IPS-15b (cell line): ENCODE measurements around the gene ITGB1BP1.

Experiments
- H3K27me3 ChIP-seq: one replicate; pipeline ENCODE4 v1.6.1; 2013; ENCODE audit warnings: low read length; ENCODE audit not compliant: control insufficient read depth, insufficient read depth
- H3K36me3 ChIP-seq: one replicate; pipeline ENCODE4 v1.6.1; 2013; ENCODE audit warnings: low read length; ENCODE audit not compliant: control insufficient read depth, insufficient read depth
- H3K4me1 ChIP-seq: one replicate; pipeline ENCODE4 v1.6.1; 2013; ENCODE audit warnings: mild to moderate bottlenecking, low read length; ENCODE audit not compliant: control insufficient read depth, insufficient read depth
- H3K4me3 ChIP-seq: one replicate; pipeline ENCODE4 v1.5.1; 2013; ENCODE audit warnings: low read depth, low read length
- H3K9ac ChIP-seq: one replicate; pipeline ENCODE4 v1.6.1; 2013; ENCODE audit warnings: low read depth, mild to moderate bottlenecking, low read length
- H3K9me3 ChIP-seq: one replicate; pipeline ENCODE4 v1.6.1; 2013; ENCODE audit warnings: mild to moderate bottlenecking, low read length; ENCODE audit not compliant: control insufficient read depth, insufficient read depth

The ITGB1BP1 gene

GRCh38 chr2:9451231-9451630, 27.9 kb upstream of the ITGB1BP1 start:
- H3K9me3 ChIP-seq, result no peaks in the 10 kb centered on the region
- no peak overlapping the region for H3K9ac ChIP-seq
- peaks cover 24% of the 10 kb centered on the region for H3K36me3 ChIP-seq
- H3K27me3 ChIP-seq, result no peaks in the 10 kb centered on the region
- H3K4me1 ChIP-seq, result no peaks in the 10 kb centered on the region
- no peak overlapping the region for H3K4me3 ChIP-seq

- H3K36me3 ChIP-seq, result peaks cover 34% of the 10 kb centered on the region
- no peaks in the 10 kb centered on the region for H3K27me3 ChIP-seq
- no peaks in the 10 kb centered on the region for H3K4me1 ChIP-seq
- no peaks in the 10 kb centered on the region for H3K9me3 ChIP-seq
- H3K4me3 ChIP-seq, result no peak overlapping the region
- no peak overlapping the region for H3K9ac ChIP-seq
Observed at GRCh38 chr2:9445089-9445488, 21.8 kb upstream of the ITGB1BP1 start.

- no peaks in the 10 kb centered on the region for H3K27me3 ChIP-seq
- H3K4me3 ChIP-seq, result no peak overlapping the region
- no peaks in the 10 kb centered on the region for H3K4me1 ChIP-seq
- no peaks in the 10 kb centered on the region for H3K9me3 ChIP-seq
- H3K36me3 ChIP-seq, result peaks cover 32% of the 10 kb centered on the region
- H3K9ac ChIP-seq, result no peak overlapping the region
Observed at GRCh38 chr2:9443526-9443925, 20.2 kb upstream of the ITGB1BP1 start.

- H3K36me3 ChIP-seq, result peaks cover 36% of the 10 kb centered on the region
Observed at GRCh38 chr2:9441556-9441955, 18.2 kb upstream of the ITGB1BP1 start.

GRCh38 chr2:9440058-9440727, 16.9 kb upstream of the ITGB1BP1 start:
- H3K36me3 ChIP-seq, result peaks cover 29% of the 10 kb centered on the region
- H3K9me3 ChIP-seq, result no peaks in the 10 kb centered on the region
- no peak overlapping the region for H3K9ac ChIP-seq
- H3K4me3 ChIP-seq, result no peak overlapping the region
- no peaks in the 10 kb centered on the region for H3K27me3 ChIP-seq
- H3K4me1 ChIP-seq, result no peaks in the 10 kb centered on the region

More at GRCh38 chr2:9441556-9441955, 18.2 kb upstream of the ITGB1BP1 start:
- no peaks in the 10 kb centered on the region for H3K4me1 ChIP-seq
- H3K27me3 ChIP-seq, result no peaks in the 10 kb centered on the region
- no peaks in the 10 kb centered on the region for H3K9me3 ChIP-seq
- H3K9ac ChIP-seq, result no peak overlapping the region
- no peak overlapping the region for H3K4me3 ChIP-seq

- H3K4me1 ChIP-seq, result no peaks in the 10 kb centered on the region
- H3K36me3 ChIP-seq, result peaks cover 32% of the 10 kb centered on the region
- H3K27me3 ChIP-seq, result no peaks in the 10 kb centered on the region
- H3K4me3 ChIP-seq, result no peak overlapping the region
- H3K9me3 ChIP-seq, result no peaks in the 10 kb centered on the region
- H3K9ac ChIP-seq, result no peak overlapping the region
Observed at GRCh38 chr2:9439536-9439935, 16.2 kb upstream of the ITGB1BP1 start.

GRCh38 chr2:9434489-9434888, 11.2 kb upstream of the ITGB1BP1 start:
- no peak overlapping the region for H3K4me3 ChIP-seq
- H3K4me1 ChIP-seq, result no peaks in the 10 kb centered on the region
- H3K9ac ChIP-seq, result no peak overlapping the region
- H3K27me3 ChIP-seq, result no peaks in the 10 kb centered on the region
- peaks cover 14% of the 10 kb centered on the region for H3K36me3 ChIP-seq
- no peaks in the 10 kb centered on the region for H3K9me3 ChIP-seq

GRCh38 chr2:9430316-9431293, 7.3 kb upstream of the ITGB1BP1 start:
- H3K4me3 ChIP-seq, result no peak overlapping the region
- H3K36me3 ChIP-seq, result peaks cover 9% of the 10 kb centered on the region
- H3K27me3 ChIP-seq, result no peaks in the 10 kb centered on the region
- H3K4me1 ChIP-seq, result no peaks in the 10 kb centered on the region
- H3K9ac ChIP-seq, result no peak overlapping the region
- H3K9me3 ChIP-seq, result no peaks in the 10 kb centered on the region

GRCh38 chr2:9428965-9429577, 5.7 kb upstream of the ITGB1BP1 start:
- Histone ChIP-seq H3K9ac (no peak overlapping the region), H3K4me1 (no peaks in the 10 kb centered on the region), H3K9me3 (no peaks in the 10 kb centered on the region), H3K4me3 (no peak overlapping the region), H3K36me3 (peaks cover 6% of the 10 kb centered on the region), H3K27me3 (no peaks in the 10 kb centered on the region)

GRCh38 chr2:9424447-9425164, 1.3 kb upstream of the ITGB1BP1 start:
- peak overlapping the region; percentile 95 for H3K9ac ChIP-seq
- H3K4me3 ChIP-seq, result peak overlapping the region; percentile 95

GRCh38 chr2:9423922-9424272, 569 bp upstream of the ITGB1BP1 start:
- Histone ChIP-seq H3K9ac (peak overlapping the region; percentile 95), H3K4me1 (no peaks in the 10 kb centered on the region), H3K27me3 (no peaks in the 10 kb centered on the region), H3K36me3 (no peaks in the 10 kb centered on the region), H3K4me3 (peak overlapping the region; percentile 95), H3K9me3 (no peaks in the 10 kb centered on the region)

More at GRCh38 chr2:9424447-9425164, 1.3 kb upstream of the ITGB1BP1 start:
- no peaks in the 10 kb centered on the region for H3K27me3 ChIP-seq
- H3K4me1 ChIP-seq, result no peaks in the 10 kb centered on the region
- H3K9me3 ChIP-seq, result no peaks in the 10 kb centered on the region
- H3K36me3 ChIP-seq, result no peaks in the 10 kb centered on the region
